HL-60 (cell line): ENCODE results near the gene STAT1.

Source experiments
- CTCF ChIP-seq: IDR thresholded peaks from one replicate; pipeline ENCODE4 v1.5.1; 2011; ENCODE audit warnings: low read length, control low read depth, inconsistent platforms; ENCODE audit not compliant: insufficient read depth
- GABPA ChIP-seq: IDR thresholded peaks from 2 replicates; pipeline ENCODE4 v1.6.1; 2012; ENCODE audit warnings: low read depth
- POLR2AphosphoS5 ChIP-seq: IDR thresholded peaks from 2 replicates; pipeline ENCODE4 v1.6.1; 2012; ENCODE audit warnings: low read depth

GRCh38 chr2:190987938-190988337 lies 26.0 kb downstream of the STAT1 start:
- TF ChIP-seq CTCF (no peak), GABPA (no peak), POLR2AphosphoS5 (no peak)
